HepG2 (cell line): ENCODE results near the gene FKBP1A. TPM values are rescaled to one million over a fixed set of nuclear protein-coding genes. Genes with fewer than 3 reads are reported as not detected.
"Not testable (repeated sequence)": the region's sequence is repeated elsewhere in the genome, so short reads cannot be mapped to it uniquely, and the experiment has no call there.

Experiments used
- ATAC-seq: fragments of 200-7000 bp; cut with Tn5 transposase; 3 replicates; pipeline ENCODE4 v1.9.1; 2020; ENCODE audit warnings: mild to moderate bottlenecking, moderate library complexity
- BruUV-seq: library from RNA; stranded (reverse); fragments of 400-500 nt; replicated peaks from 2 replicates; lab custom pipeline; 2021; lab: Mats Ljungman, UMichigan
- CTCF ChIA-PET: fragments of 300-600 bp; formaldehyde crosslinking; extraction: SDS; loops from one replicate; lab custom pipeline; 2021; ENCODE audit warnings: low total read pairs, inconsistent platforms, low intra/inter-chr PET ratio; lab: Yijun Ruan, JAX
- POLR2A ChIA-PET: fragments of 350-600 bp; sonication (Branson Sonifier 250); formaldehyde crosslinking; loops from one replicate; lab custom pipeline; 2020; ENCODE audit warnings: antibody characterized with exemption, inconsistent platforms; lab: Yijun Ruan, JAX
- DNase-seq: peaks from one replicate; pipeline ENCODE4 v3.0.0-alpha.2; 2015; ENCODE audit warnings: low spot score
- FAIRE-seq: peaks from 3 replicates; lab custom pipeline; 2011; peaks lifted over from hg19 to GRCh38; lab: Jason Lieb, UNC
- H2AFZ ChIP-seq: one replicate; pipeline ENCODE4 v1.6.1; 2011; ENCODE audit warnings: low read length, inconsistent platforms
- H3K27ac ChIP-seq: fragments of 300-600 bp; 3 replicates; pipeline ENCODE4 v1.8.0; 2011; ENCODE audit warnings: mixed run types, mild to moderate bottlenecking, mixed read lengths, low read length, inconsistent platforms; ENCODE audit not compliant: insufficient read depth; ENCODE audit errors: extremely low read length
- H3K27me3 ChIP-seq, 2 experiments: fragments of 200-600 bp in 1 of 2; 2 replicates in 1 of 2; 3 replicates in 1 of 2; pipeline versions ENCODE4 v1.6.0 to v1.8.0; 2011; ENCODE audit warnings: low read length in 2 of 2, mild to moderate bottlenecking in 2 of 2, moderate library complexity in 2 of 2, inconsistent platforms in 1 of 2; ENCODE audit not compliant: insufficient read depth in 2 of 2, control insufficient read depth in 1 of 2
- H3K36me3 ChIP-seq, 2 experiments: fragments of 200-600 bp in 1 of 2; replicated peaks in 1 of 2; 2 replicates in 1 of 2; 3 replicates in 1 of 2; pipeline versions ENCODE4 v1.5.1 to v1.8.0; 2011; ENCODE audit warnings: low read length in 2 of 2, inconsistent platforms in 1 of 2; ENCODE audit not compliant: insufficient read depth in 2 of 2, control insufficient read depth in 1 of 2
- H3K4me1 ChIP-seq: 2 replicates; pipeline ENCODE4 v1.5.1; 2012; ENCODE audit warnings: low read length, inconsistent platforms; ENCODE audit not compliant: insufficient read depth
- H3K4me2 ChIP-seq: 2 replicates; pipeline ENCODE4 v1.6.0; 2011; ENCODE audit warnings: low read depth, low read length, inconsistent platforms
- H3K4me3 ChIP-seq, 3 experiments: fragments of 200-600 bp in 1 of 3; sonication (generic), shearing (Covaris generic) in 1 of 3; replicated peaks in 1 of 3; 2 replicates each; pipeline ENCODE4 v1.5.1; 2011 to 2016; ENCODE audit warnings: low read length in 3 of 3, inconsistent platforms in 2 of 3, low read depth in 2 of 3, mild to moderate bottlenecking in 2 of 3, control low read depth in 1 of 3, mixed read lengths in 1 of 3; ENCODE audit not compliant: insufficient read depth in 1 of 3
- H3K79me2 ChIP-seq: one replicate; pipeline ENCODE4 v1.6.1; 2011; ENCODE audit warnings: low read length, inconsistent platforms; ENCODE audit not compliant: insufficient read depth
- H3K9ac ChIP-seq: 2 replicates; pipeline ENCODE4 v1.6.0; 2011; ENCODE audit warnings: mild to moderate bottlenecking, low read depth, low read length, inconsistent platforms; ENCODE audit not compliant: insufficient read depth
- H3K9me3 ChIP-seq: 2 replicates; pipeline ENCODE4 v1.5.1; 2012; ENCODE audit warnings: mild to moderate bottlenecking, low read length
- H4K20me1 ChIP-seq: 2 replicates; pipeline ENCODE4 v1.6.0; 2011; ENCODE audit warnings: inconsistent platforms, mild to moderate bottlenecking, low read length, moderate library complexity; ENCODE audit not compliant: insufficient read depth
- CREM ChIP-seq, 2 experiments: sonication (generic) in 1 of 2; formaldehyde crosslinking in 1 of 2; IDR thresholded peaks; 2 replicates each; pipeline versions ENCODE4 v1.4.0 to v1.6.1; 2016 to 2020; ENCODE audit warnings: antibody characterized with exemption in 1 of 2, mild to moderate bottlenecking in 1 of 2, missing genetic modification reagents in 1 of 2
- CTCF ChIP-seq: sonication (generic); formaldehyde crosslinking; IDR thresholded peaks from 2 replicates; pipeline ENCODE4 v1.5.0; 2020; ENCODE audit warnings: mild to moderate bottlenecking, missing genetic modification reagents, moderate library complexity
- FOXP1 ChIP-seq, 2 experiments: fragments of 450-650 bp in 1 of 2; IDR thresholded peaks; 2 replicates each; pipeline ENCODE4 v1.6.1; 2017 to 2018; ENCODE audit warnings: antibody characterized with exemption in 1 of 2
- GATAD2A ChIP-seq: IDR thresholded peaks from 2 replicates; pipeline ENCODE4 v1.6.1; 2016
- HMG20A ChIP-seq: IDR thresholded peaks from 2 replicates; pipeline ENCODE4 v1.6.1; 2016; ENCODE audit warnings: borderline replicate concordance
- HOXA5 ChIP-seq: sonication (generic); formaldehyde crosslinking; IDR thresholded peaks from 2 replicates; pipeline ENCODE4 v1.4.0; 2020; ENCODE audit warnings: missing genetic modification reagents
- NR2C2 ChIP-seq: sonication (generic); formaldehyde crosslinking; IDR thresholded peaks from 2 replicates; pipeline ENCODE4 v1.4.0; 2020; ENCODE audit warnings: missing genetic modification reagents, mild to moderate bottlenecking, moderate library complexity, borderline replicate concordance
- RARA ChIP-seq: IDR thresholded peaks from 2 replicates; pipeline ENCODE4 v1.6.1; 2016; ENCODE audit warnings: missing genetic modification reagents, missing compliant biosample characterization
- SAP130 ChIP-seq: IDR thresholded peaks from 2 replicates; pipeline ENCODE4 v1.6.1; 2016; ENCODE audit warnings: low read depth
- SKI ChIP-seq: fragments of 450-650 bp; IDR thresholded peaks from one replicate; pipeline ENCODE4 v1.6.1; 2018; ENCODE audit warnings: mild to moderate bottlenecking; ENCODE audit not compliant: partially characterized antibody
- SMAD9 ChIP-seq: sonication (generic); formaldehyde crosslinking; IDR thresholded peaks from 2 replicates; pipeline ENCODE4 v1.5.1; 2020; ENCODE audit warnings: mild to moderate bottlenecking, missing genetic modification reagents
- SMC3 ChIP-seq: IDR thresholded peaks from 2 replicates; pipeline ENCODE4 v1.6.1; 2011; ENCODE audit warnings: low read length, improper control_type of control experiment
- STAG1 ChIP-seq: sonication (generic); formaldehyde crosslinking; IDR thresholded peaks from 2 replicates; pipeline ENCODE4 v1.4.0; 2020; ENCODE audit warnings: missing genetic modification reagents
- TBX3 ChIP-seq: fragments of 450-650 bp; IDR thresholded peaks from 2 replicates; pipeline ENCODE4 v1.6.1; 2017; ENCODE audit warnings: antibody characterized with exemption, mild to moderate bottlenecking, inconsistent platforms, borderline replicate concordance
- TGIF2 ChIP-seq: IDR thresholded peaks from 2 replicates; pipeline ENCODE4 v1.6.1; 2016; ENCODE audit warnings: control low read depth, missing compliant biosample characterization
- ZNF510 ChIP-seq: sonication (generic); formaldehyde crosslinking; IDR thresholded peaks from 2 replicates; pipeline ENCODE4 v1.4.0; 2020; ENCODE audit warnings: low read depth, mild to moderate bottlenecking, missing genetic modification reagents
- ZNF761 ChIP-seq: sonication (generic); formaldehyde crosslinking; conservative IDR thresholded peaks from 2 replicates; pipeline ENCODE4 v1.4.0; 2020; ENCODE audit warnings: mild to moderate bottlenecking, missing genetic modification reagents
- ZNF766 ChIP-seq: sonication (generic); formaldehyde crosslinking; IDR thresholded peaks from 2 replicates; pipeline ENCODE4 v1.5.0; 2020; ENCODE audit warnings: missing genetic modification reagents, borderline replicate concordance
- WGBS: methylation state at CpG from one replicate; pipeline ENCODE4 v1.1.6; 2017; ENCODE audit warnings: low lambda C conversion rate; 5-methylcytosine and 5-hydroxymethylcytosine counted together
- in situ Hi-C: cut with HindIII; loops from 2 replicates; pipeline ENCODE4 v1.10.0; 2017; ENCODE audit warnings: low pct_unique_long_range_greater_than_20kb; ENCODE audit not compliant: extremely low pct_ligation_motif_present
- intact Hi-C: fragments of 100-400 bp; cut with micrococcal nuclease; formaldehyde crosslinking; loops from one replicate; pipeline ENCODE4 v1.10.0; 2022; ENCODE audit not compliant: unreplicated experiment
- polyA plus RNA-seq, 8 experiments: library from polyadenylated mRNA; depleted of rRNA in 3 of 8; stranded (reverse) in 7 of 8; unstranded in 1 of 8; fragments of >200 nt; fragmentation: Illumina TruSeq in 4 of 8; extraction: Trizol in 4 of 8; gene quantifications; 2 replicates each; pipeline versions ENCODE4 v1.2.1 to v1.2.3, GENCODE V29; 2011 to 2016; ENCODE audit warnings: low read depth in 4 of 8, missing spikeins in 1 of 8, mixed read lengths in 1 of 8; ENCODE audit not compliant: insufficient read depth in 1 of 8
- total RNA-seq, 5 experiments: library from RNA; depleted of rRNA; stranded (reverse); fragments of >200 nt; fragmentation: Illumina TruSeq; extraction: Trizol; gene quantifications; 2 replicates each; pipeline ENCODE4 v1.2.3, GENCODE V29; 2016; ENCODE audit warnings: low read depth in 1 of 5

The FKBP1A gene
- total and polyA plus RNA-seq, 2 of the 13 experiments (the other 11 are each of a cell fraction or from before 2014, with no cell fraction given): 119 to 468 TPM

- TF ChIP-seq SKI (peak; percentile 21), GATAD2A (0 out of 2 replicates have a peak, but pooled peaks have one; percentile 17), HOXA5 (peak; percentile 49; the same call in 1 of the 2 replicates), FOXP1 (CRISPR knock-in tag; IDR thresholded peaks at IDR 0.05) (peak; percentile 40; the same call in 1 of the 2 replicates), SAP130 (peak; percentile 54), TBX3 (peak; percentile 37; the same call in 1 of the 2 replicates), RARA (CRISPR knock-in tag) (peak; percentile 63), ZNF510 (CRISPR knock-in tag) (0 out of 2 replicates have a peak, but pooled peaks have one; percentile 45), ZNF761 (CRISPR knock-in tag) (0 out of 2 replicates have a peak, but pooled peaks have one; percentile 45), HMG20A (CRISPR knock-in tag) (peak; percentile 17; the same call in 1 of the 2 replicates), CREM (IDR thresholded peaks at IDR 0.05) (peak; percentile 16; the same call in 1 of the 2 replicates), NR2C2 (CRISPR knock-in tag) (peak; percentile 29; the same call in 1 of the 2 replicates)
- not testable (repeated sequence) for TF ChIP-seq FOXP1 (IDR thresholded peaks at IDR 0.05); CREM (CRISPR knock-in tag; IDR thresholded peaks at IDR 0.05)
These were observed 7.0 kb upstream of the FKBP1A start (continued) for GRCh38 chr20:1399678-1400366.

DNA sequence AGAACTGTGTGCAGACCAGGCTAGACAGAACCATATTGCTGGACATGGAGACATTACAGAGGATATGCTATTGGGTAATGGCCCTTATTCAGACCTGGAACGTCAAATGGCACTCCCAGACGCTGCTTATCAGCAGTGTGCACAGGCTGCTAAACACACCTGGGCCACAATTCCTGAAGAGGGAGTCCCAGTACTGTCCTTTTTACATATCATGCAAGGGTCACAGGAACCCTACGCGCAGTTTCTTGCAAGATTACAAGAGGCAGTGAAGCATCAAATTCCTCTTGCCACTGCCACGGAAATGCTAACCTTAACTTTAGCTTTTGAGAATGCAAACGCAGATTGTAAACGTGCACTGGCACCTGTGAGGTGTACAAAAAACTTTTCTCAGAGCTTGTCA lies 5.3 kb upstream of the FKBP1A start:
- not testable (repeated sequence) for H3K27ac ChIP-seq
- 0 out of 2 replicates have a peak, but pooled peaks have one; percentile 18 for TF ChIP-seq ZNF766 (CRISPR knock-in tag)
- peak; percentile 64 for TF ChIP-seq CTCF
- TF ChIP-seq SMAD9 (CRISPR knock-in tag): 0 out of 2 replicates have a peak, but pooled peaks have one; percentile 38
- 0 out of 2 replicates have a peak, but pooled peaks have one; percentile 5 for TF ChIP-seq TGIF2 (CRISPR knock-in tag)
- TF ChIP-seq STAG1 (CRISPR knock-in tag): peak; percentile 60
- TF ChIP-seq SMC3: peak; percentile 29; the same call in 1 of the 2 replicates
- TF ChIP-seq, all 625 proteins: peak for 6; not testable (repeated sequence) for 619
- H3K4me2 ChIP-seq, in situ Hi-C loops, ATAC-seq, H3K4me3 ChIP-seq, FAIRE-seq, DNase-seq, H3K36me3 ChIP-seq, H4K20me1 ChIP-seq, POLR2A ChIA-PET, H3K79me2 ChIP-seq, H2AFZ ChIP-seq, BruUV-seq, H3K9ac ChIP-seq, H3K9me3 ChIP-seq: not testable (repeated sequence)
- CTCF ChIA-PET: interaction anchor here (1.5 to 1.8 kb wide), 2 partner anchors 42 to 85 kb away, joined by 3 to 18 read pairs; no protein-coding TSS in a partner anchor
- intact Hi-C loops: loop anchor here (2.0 to 10.0 kb wide), 2 partner anchors 81 to 283 kb away; partner anchors contain the start of gene PSMF1
- peaks cover 57% of the 10 kb centered on the region for H3K4me1 ChIP-seq
- 9% methylated on average over 7 of the region's 7 CpGs for WGBS
- peaks cover 0 to 28% of the 10 kb centered on the region in 2 experiments; a peak in 2 of 5 replicates for H3K27me3 ChIP-seq
